NCI-H2029 treated with DMSO at 0.1 percent for 48 hours (cell line): Measurements from ENCODE around the gene HIF1AN.

Source experiments
- DNase-seq: peaks from one replicate; lab custom pipeline; 2025; lab: John Stamatoyannopoulos, UW

Gene HIF1AN

GRCh38 chr10:100535715-100536353 lies at the start of gene HIF1AN:
Gene HIF1AN (plus strand): TSS chr10:100535943. CDS start chr10:100535959, 16 bp downstream.
- peak; percentile 52 for DNase-seq

- DNase-seq = no peak
Observed at GRCh38 chr10:100487529-100487928, 48.2 kb upstream of the HIF1AN start.

GRCh38 chr10:100489396-100489795 lies 46.3 kb upstream of the HIF1AN start:
- no peak for DNase-seq

- no peak for DNase-seq
Observed at GRCh38 chr10:100490531-100490930, 45.2 kb upstream of the HIF1AN start.

GRCh38 chr10:100496567-100496966 lies 39.2 kb upstream of the HIF1AN start:
- no peak for DNase-seq

GRCh38 chr10:100498059-100498458 lies 37.7 kb upstream of the HIF1AN start:
- DNase-seq = no peak

- DNase-seq = no peak
Observed at GRCh38 chr10:100501423-100501822, 34.3 kb upstream of the HIF1AN start.

- no peak for DNase-seq
Observed at GRCh38 chr10:100502926-100503494, 32.7 kb upstream of the HIF1AN start.

- no peak for DNase-seq
Observed at GRCh38 chr10:100504096-100504495, 31.6 kb upstream of the HIF1AN start.

GRCh38 chr10:100505164-100505563 lies 30.6 kb upstream of the HIF1AN start:
- DNase-seq = no peak

GRCh38 chr10:100506596-100507356 lies 29.0 kb upstream of the HIF1AN start:
- DNase-seq = no peak

GRCh38 chr10:100507357-100507732 lies 28.4 kb upstream of the HIF1AN start:
- DNase-seq = no peak

GRCh38 chr10:100508266-100508665 lies 27.5 kb upstream of the HIF1AN start:
- DNase-seq = no peak

- DNase-seq = no peak
Observed at GRCh38 chr10:100508691-100509150, 27.0 kb upstream of the HIF1AN start.

GRCh38 chr10:100509241-100509840 lies 26.4 kb upstream of the HIF1AN start:
- DNase-seq = no peak

GRCh38 chr10:100510533-100511308 lies 25.0 kb upstream of the HIF1AN start:
- no peak for DNase-seq

GRCh38 chr10:100515612-100516011 lies 20.1 kb upstream of the HIF1AN start:
- DNase-seq = no peak

GRCh38 chr10:100516847-100517246 lies 18.9 kb upstream of the HIF1AN start:
- DNase-seq = no peak

GRCh38 chr10:100518761-100519241 lies 16.9 kb upstream of the HIF1AN start:
- no peak for DNase-seq

- no peak for DNase-seq
Observed at GRCh38 chr10:100519311-100520051, 16.3 kb upstream of the HIF1AN start, which contains the start of gene SEC31B. Gene SEC31B (minus strand): TSS chr10:100519861. CDS start chr10:100516952, 2,909 bp downstream.

GRCh38 chr10:100520811-100521210 lies 14.9 kb upstream of the HIF1AN start:
- no peak for DNase-seq
